Heart right ventricle (tissue), 16 donors: ENCODE results near the gene MUC5B. TPM values are rescaled to one million over a fixed set of nuclear protein-coding genes. Genes with fewer than 3 reads are reported as not detected.

Experiments used
- ATAC-seq, 8 donors: fragments of 200-7000 bp; cut with Tn5 transposase; one replicate each; pipeline ENCODE4 v1.9.1; 2020; ENCODE audit warnings: mild to moderate bottlenecking in 8 of 8, moderate library complexity in 8 of 8, moderate number of reproducible peaks in 1 of 8
- DNase-seq, 2 donors: peaks; one replicate each; pipeline ENCODE4 v3.0.0-alpha.2; 2020
- H3K27ac ChIP-seq, 10 donors: fragments of 200-600 bp; sonication (generic) in 2 of 10; one replicate each; pipeline versions ENCODE4 v1.5.0 to v1.8.0; 2020 to 2022; ENCODE audit warnings: mild to moderate bottlenecking in 3 of 10
- H3K27me3 ChIP-seq, 7 donors: fragments of 200-600 bp; one replicate each; pipeline ENCODE4 v1.8.0; 2021 to 2022; ENCODE audit warnings: mild to moderate bottlenecking in 2 of 7
- H3K36me3 ChIP-seq, 9 donors: fragments of 200-600 bp; sonication (generic) in 1 of 9; one replicate each; pipeline versions ENCODE4 v1.5.0 to v1.8.0; 2020 to 2022; ENCODE audit warnings: mild to moderate bottlenecking in 2 of 9
- H3K4me1 ChIP-seq, 9 donors: fragments of 200-600 bp; sonication (generic) in 1 of 9; one replicate each; pipeline versions ENCODE4 v1.5.0 to v1.8.0; 2020 to 2022; ENCODE audit warnings: mild to moderate bottlenecking in 4 of 9
- H3K4me3 ChIP-seq, 10 donors: fragments of 200-600 bp; sonication (generic) in 2 of 10; one replicate each; pipeline versions ENCODE4 v1.5.0 to v1.8.0; 2020 to 2022; ENCODE audit warnings: mild to moderate bottlenecking in 7 of 10, moderate library complexity in 2 of 10
- H3K9me3 ChIP-seq, 11 donors: fragments of 200-600 bp in 10 of 11; sonication (generic) in 2 of 11; one replicate each; pipeline versions ENCODE4 v1.5.0 to v1.8.0; 2013 to 2022; ENCODE audit warnings: mild to moderate bottlenecking in 2 of 11, control low read depth in 1 of 11, moderate library complexity in 1 of 11
- WGBS, 2 donors: extraction: QIAGEN DNeasy Blood & Tissue Kit; methylation state at CpG; one replicate each; pipeline ENCODE4 v1.1.7; 2013; ENCODE audit warnings: inconsistent platforms in 1 of 2; 5-methylcytosine and 5-hydroxymethylcytosine counted together
- intact Hi-C, 10 donors: fragments of 100-400 bp; cut with DNase I; formaldehyde crosslinking; loops; one replicate each; pipeline versions ENCODE4 v1.11.1 to v1.14.2; 2022
- polyA plus RNA-seq, 2 donors: library from polyadenylated mRNA; stranded (reverse); fragments of 200-250 nt; gene quantifications; one replicate each; pipeline ENCODE4 v1.2.3, GENCODE V29; 2013
- total RNA-seq, 10 donors: library from RNA; stranded (reverse); fragmentation: NEBNext Ultra II Directional in 3 of 10; extraction: Animal tissue kit (Norgen Biotek cat#: 25700) in 3 of 10; gene quantifications; one replicate each; pipeline versions ENCODE4 v1.2.1 to v1.2.4, GENCODE V29; 2021 to 2023
- TF ChIP-seq, protein P1 (sequence below), 9 donors: fragments of 200-600 bp; sonication (generic) in 2 of 9; IDR thresholded peaks; one replicate each; pipeline versions ENCODE4 v1.5.0 to v1.8.0; 2021 to 2022; ENCODE audit warnings: antibody characterized with exemption in 9 of 9, mild to moderate bottlenecking in 5 of 9, moderate library complexity in 1 of 9
- donor health status: Arrhythmogenic right ventricular cardiomyopathy.
- donor health status: ischemic (EF 13 %, LVEDD 7.1; RV severe dilation, severe dysfunction).
- donor health status: healthy with polysubstance abuse.
- donor health status: DM: no; HTN: yes; CAD: no.
- donor health status: DM: no; HTN: no; CAD: no.
- donor health status: ischemic (EF 25% LVEDD 6.9; RV normal size, moderate dysfunction).
- donor health status: ischemic (EF 25% LVEDD 5.7; RV mildly dilated, moderate dysfunction).
- donor health status: healthy.
- donor health status: DM: yes; HTN: yes; CAD: no.
- donor health status: Ischemic cardiomyopathy.
- donor health status: ischemic (EF 35%, LVEDD 5.7; RV mildly dilated, moderate dysfunction).
- donor health status: nonischemic (EF 11% LVEDD 7.7; RV severe dilation, severe dysfunction).
- donor health status: DM: yes; HTN: yes; CAD: no.
- donor health status: PGD.
- donor health status: ischemic (EF 29% LVEDD 5.4; RV normal size, mild dysfunction).
- donor health status: nonischemic (EF 23%, LVEDD 6.1; RV moderate dilation, normal function).

MUC5B gene
- total and polyA plus RNA-seq, 12 donors = not detected

DNA sequence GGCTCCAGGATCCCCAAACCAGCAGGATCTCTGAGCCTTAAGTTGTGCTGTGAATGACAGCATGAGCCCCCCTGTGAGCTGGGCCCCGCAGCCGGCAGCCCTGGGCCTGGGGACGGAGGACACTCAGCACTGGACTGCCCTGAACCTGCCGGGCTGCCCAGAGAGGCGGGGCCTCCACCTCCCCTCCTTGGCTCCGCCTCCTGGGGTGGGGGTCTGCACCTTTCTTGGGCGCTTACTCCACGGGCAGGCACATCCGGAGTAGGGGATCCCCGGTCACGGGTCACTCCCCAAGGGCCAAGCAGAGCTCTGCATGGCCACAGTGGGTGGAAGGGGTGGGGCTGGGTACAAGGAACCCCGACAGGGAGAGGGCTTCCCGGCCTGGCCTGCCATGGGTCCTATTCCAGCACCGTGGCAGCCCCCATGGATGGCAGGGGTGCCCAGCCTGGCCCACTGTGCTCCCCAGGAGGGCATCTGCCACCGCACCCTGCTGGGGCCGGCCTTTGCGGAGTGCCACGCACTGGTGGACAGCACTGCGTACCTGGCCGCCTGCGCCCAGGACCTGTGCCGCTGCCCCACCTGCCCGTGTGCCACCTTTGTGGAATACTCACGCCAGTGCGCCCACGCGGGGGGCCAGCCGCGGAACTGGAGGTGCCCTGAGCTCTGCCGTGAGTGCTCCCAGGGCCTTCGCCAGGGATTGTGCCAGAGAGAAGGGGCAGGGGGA lies 5.4 kb downstream of the MUC5B start:
- Histone ChIP-seq H3K36me3 (no peaks in the 10 kb centered on the region), H3K9me3 (no peaks in the 10 kb centered on the region), H3K4me1 (no peaks in the 10 kb centered on the region), H3K27ac (no peak overlapping the region), H3K4me3 (no peak overlapping the region), H3K27me3 (peaks cover 9 to 82% (median 61%) of the 10 kb centered on the region in 7 donors)
- whole genome bisulfite sequencing, 2 donors = 80 to 83% methylated on average over 31 of the region's 31 CpGs
- intact Hi-C loops = no loop called here
- DNase-seq (peak in 1 of 2 donors; percentile 6), ATAC-seq (no peak)
- TF ChIP-seq, protein P1, sequence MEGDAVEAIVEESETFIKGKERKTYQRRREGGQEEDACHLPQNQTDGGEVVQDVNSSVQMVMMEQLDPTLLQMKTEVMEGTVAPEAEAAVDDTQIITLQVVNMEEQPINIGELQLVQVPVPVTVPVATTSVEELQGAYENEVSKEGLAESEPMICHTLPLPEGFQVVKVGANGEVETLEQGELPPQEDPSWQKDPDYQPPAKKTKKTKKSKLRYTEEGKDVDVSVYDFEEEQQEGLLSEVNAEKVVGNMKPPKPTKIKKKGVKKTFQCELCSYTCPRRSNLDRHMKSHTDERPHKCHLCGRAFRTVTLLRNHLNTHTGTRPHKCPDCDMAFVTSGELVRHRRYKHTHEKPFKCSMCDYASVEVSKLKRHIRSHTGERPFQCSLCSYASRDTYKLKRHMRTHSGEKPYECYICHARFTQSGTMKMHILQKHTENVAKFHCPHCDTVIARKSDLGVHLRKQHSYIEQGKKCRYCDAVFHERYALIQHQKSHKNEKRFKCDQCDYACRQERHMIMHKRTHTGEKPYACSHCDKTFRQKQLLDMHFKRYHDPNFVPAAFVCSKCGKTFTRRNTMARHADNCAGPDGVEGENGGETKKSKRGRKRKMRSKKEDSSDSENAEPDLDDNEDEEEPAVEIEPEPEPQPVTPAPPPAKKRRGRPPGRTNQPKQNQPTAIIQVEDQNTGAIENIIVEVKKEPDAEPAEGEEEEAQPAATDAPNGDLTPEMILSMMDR (IDR thresholded peaks at IDR 0.05) = no peak

DNA sequence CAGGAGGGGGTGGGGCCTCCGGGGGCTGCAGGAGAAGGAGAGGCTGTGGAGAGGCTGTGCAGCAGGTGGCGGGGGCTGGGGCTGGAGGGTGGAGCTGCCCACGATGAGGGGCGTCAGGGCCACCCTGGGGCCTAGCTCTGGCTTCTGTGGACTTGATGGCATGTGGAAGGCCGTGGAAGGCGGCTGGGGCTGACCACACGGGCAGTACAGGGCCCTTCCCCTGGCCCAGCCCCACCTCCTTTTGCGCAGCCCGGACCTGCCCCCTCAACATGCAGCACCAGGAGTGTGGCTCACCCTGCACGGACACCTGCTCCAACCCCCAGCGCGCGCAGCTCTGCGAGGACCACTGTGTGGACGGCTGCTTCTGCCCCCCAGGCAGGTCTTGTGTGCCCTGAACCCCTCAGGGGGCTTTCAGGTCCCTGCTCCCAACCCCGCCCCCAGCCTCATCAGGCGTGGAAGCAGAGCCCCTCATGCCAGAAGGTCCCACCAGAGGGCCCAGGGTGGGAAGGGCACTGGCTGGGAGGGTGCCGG lies 6.1 kb downstream of the MUC5B start:
- ATAC-seq (no peak), DNase-seq (peak in 1 of 2 donors; percentile 7)
- intact Hi-C loops = no loop called here
- TF ChIP-seq, protein P1 (IDR thresholded peaks at IDR 0.05) = no peak
- H3K9me3 ChIP-seq = no peaks in the 10 kb centered on the region
- H3K4me1 ChIP-seq = no peaks in the 10 kb centered on the region
- WGBS, 2 donors = 71 to 74% methylated on average over 15 to 18 of the region's 18 CpGs
- peaks cover 9 to 75% (median 53%) of the 10 kb centered on the region in 7 donors for H3K27me3 ChIP-seq
- H3K4me3 ChIP-seq = no peak overlapping the region
- no peaks in the 10 kb centered on the region for H3K36me3 ChIP-seq
- no peak overlapping the region for H3K27ac ChIP-seq

DNA sequence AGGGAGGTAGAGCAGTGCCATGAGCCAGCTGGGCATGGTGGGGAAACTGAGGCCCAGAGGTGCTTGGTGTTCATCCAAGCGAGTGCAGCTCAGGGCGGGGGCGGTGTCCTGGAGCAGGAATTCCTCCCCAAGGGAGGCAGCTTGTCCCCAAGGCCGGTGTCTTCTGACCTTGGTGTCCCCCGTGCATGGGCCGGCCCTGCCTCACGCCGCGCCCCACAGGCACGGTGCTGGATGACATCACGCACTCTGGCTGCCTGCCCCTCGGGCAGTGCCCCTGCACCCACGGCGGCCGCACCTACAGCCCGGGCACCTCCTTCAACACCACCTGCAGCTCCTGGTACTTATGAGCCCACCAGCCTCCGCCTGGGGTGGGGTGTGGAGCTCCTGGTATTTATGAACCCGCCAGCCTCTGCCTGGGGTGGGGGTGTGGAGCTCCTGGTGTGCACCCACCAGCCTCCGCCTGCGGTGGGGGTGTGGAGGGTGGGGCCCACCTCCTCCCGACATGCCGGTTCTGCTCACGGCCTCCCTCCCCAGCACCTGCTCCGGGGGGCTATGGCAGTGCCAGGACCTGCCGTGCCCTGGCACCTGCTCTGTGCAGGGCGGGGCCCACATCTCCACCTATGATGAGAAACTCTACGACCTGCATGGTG lies 6.7 kb downstream of the MUC5B start:
- TF ChIP-seq, protein P1 (IDR thresholded peaks at IDR 0.05) = no peak
- no peak for ATAC-seq
- no peaks in the 10 kb centered on the region for H3K4me1 ChIP-seq
- H3K9me3 ChIP-seq = no peaks in the 10 kb centered on the region
- 86 to 89% methylated on average over 25 to 27 of the region's 27 CpGs for WGBS, 2 donors
- H3K36me3 ChIP-seq = no peaks in the 10 kb centered on the region
- DNase-seq = peak in 1 of 2 donors; percentile 8
- intact Hi-C loops = no loop called here
- no peak overlapping the region for H3K4me3 ChIP-seq
- no peak overlapping the region for H3K27ac ChIP-seq
- H3K27me3 ChIP-seq = peaks cover 9 to 70% (median 50%) of the 10 kb centered on the region in 7 donors

DNA sequence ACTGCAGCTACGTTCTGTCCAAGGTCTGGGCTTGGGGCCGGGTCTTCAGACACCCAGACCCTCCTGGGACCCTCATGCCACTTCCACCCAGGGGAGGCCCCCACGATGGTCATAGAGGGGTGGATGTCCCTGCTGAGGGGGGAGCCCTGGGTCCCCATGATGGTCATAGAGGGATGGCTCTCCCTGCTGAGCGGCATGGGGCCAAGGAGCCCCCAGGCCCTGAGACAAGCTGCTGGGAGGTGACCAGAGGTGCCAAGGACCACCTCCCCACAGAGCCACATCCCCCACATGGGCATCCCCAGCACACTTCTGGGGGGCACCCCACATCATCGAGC lies 7.2 kb downstream of the MUC5B start:
- Histone ChIP-seq H3K4me3 (no peak overlapping the region), H3K27ac (no peak overlapping the region), H3K9me3 (no peaks in the 10 kb centered on the region), H3K27me3 (peaks cover 9 to 65% (median 50%) of the 10 kb centered on the region in 7 donors), H3K4me1 (no peaks in the 10 kb centered on the region), H3K36me3 (no peaks in the 10 kb centered on the region)
- intact Hi-C loops = no loop called here
- no peak for DNase-seq
- no peak for ATAC-seq
- 67 to 85% methylated on average over 5 of the region's 5 CpGs for WGBS, 2 donors
- TF ChIP-seq, protein P1 (IDR thresholded peaks at IDR 0.05) = no peak
